K562 (cell line): ENCODE data around the gene EPHA2. TPM values are rescaled to one million over a fixed set of nuclear protein-coding genes. Genes with fewer than 3 reads are reported as not detected.
A peak's percentile ranks its signal among the peaks of the same experiment; 100 is the strongest.

ENCODE experiments used
- BCL6 ChIP-seq: fragments of 250-450 bp; sonication (Bioruptor Pico); IDR thresholded peaks from 2 replicates; pipeline ENCODE4 v1.4.0; 2020
- CC2D1A ChIP-seq: fragments of 450-650 bp; IDR thresholded peaks from 2 replicates; pipeline ENCODE4 v1.6.1; 2017; ENCODE audit warnings: mild to moderate bottlenecking
- ILK ChIP-seq: fragments of 450-650 bp; IDR thresholded peaks from 2 replicates; pipeline ENCODE4 v1.6.1; 2016; ENCODE audit warnings: missing genetic modification characterization, low read depth, mild to moderate bottlenecking, missing compliant biosample characterization, moderate library complexity, borderline replicate concordance
- KAT7 ChIP-seq: sonication (generic); formaldehyde crosslinking; IDR thresholded peaks from 2 replicates; pipeline ENCODE4 v1.8.0; 2022; ENCODE audit warnings: missing genetic modification reagents, mild to moderate bottlenecking, borderline replicate concordance
- KDM5B ChIP-seq: fragments of 200-600 bp; sonication (generic); IDR thresholded peaks from 2 replicates; pipeline ENCODE4 v1.6.1; 2012; ENCODE audit warnings: low read depth, mild to moderate bottlenecking, moderate library complexity, low read length, control low read depth, inconsistent platforms; ENCODE audit not compliant: insufficient replicate concordance
- MCM3 ChIP-seq: fragments of 450-650 bp; IDR thresholded peaks from 2 replicates; pipeline ENCODE4 v1.6.1; 2016
- MCM7 ChIP-seq, 2 experiments: fragments of 450-650 bp; IDR thresholded peaks; 2 replicates each; pipeline ENCODE4 v1.6.1; 2016 to 2018
- NFE2 ChIP-seq: IDR thresholded peaks from 2 replicates; pipeline ENCODE4 v1.6.1; 2014; ENCODE audit warnings: antibody characterized with exemption, low read depth
- POLR2H ChIP-seq: IDR thresholded peaks from 2 replicates; pipeline ENCODE4 v1.6.1; 2016; ENCODE audit warnings: missing genetic modification characterization, low read depth, mild to moderate bottlenecking, control low read depth, missing compliant biosample characterization, moderate library complexity
- PURB ChIP-seq: sonication (generic); formaldehyde crosslinking; IDR thresholded peaks from 2 replicates; pipeline ENCODE4 v1.9.0; 2021; ENCODE audit warnings: low read depth, mild to moderate bottlenecking, missing genetic modification reagents
- SMAD3 ChIP-seq: fragments of 450-650 bp; formaldehyde crosslinking; conservative IDR thresholded peaks from 2 replicates; pipeline ENCODE4 v1.4.0; 2020; ENCODE audit warnings: mild to moderate bottlenecking
- WHSC1 ChIP-seq: IDR thresholded peaks from one replicate; pipeline ENCODE4 v1.6.1; 2012; ENCODE audit warnings: low read length, control low read depth, inconsistent platforms
- ZNF644 ChIP-seq: fragments of 200-800 bp; sonication (Bioruptor generic); IDR thresholded peaks from 2 replicates; pipeline ENCODE4 v1.6.1; 2016; ENCODE audit warnings: low read depth, missing genetic modification characterization, missing compliant biosample characterization
- ZNF785 ChIP-seq: fragments of 250-450 bp; sonication (Bioruptor Pico); IDR thresholded peaks from 2 replicates; pipeline ENCODE4 v1.4.0; 2020; ENCODE audit warnings: mild to moderate bottlenecking
- ZZZ3 ChIP-seq: fragments of 450-650 bp; IDR thresholded peaks from 2 replicates; pipeline ENCODE4 v1.6.1; 2016; ENCODE audit warnings: antibody characterized with exemption, mild to moderate bottlenecking, moderate library complexity
- polyA plus RNA-seq, 8 experiments: library from polyadenylated mRNA; depleted of rRNA in 4 of 8; stranded (reverse) in 5 of 8; unstranded in 3 of 8; fragments of >200 nt; fragmentation: Nextera tagmentation in 2 of 8; fragmentation: Illumina TruSeq in 1 of 8; extraction: Ambion mirVana in 2 of 8; extraction: Trizol in 1 of 8; gene quantifications; 2 replicates each; pipeline versions ENCODE4 v1.2.1 to v1.2.3, GENCODE V29; 2011 to 2014; ENCODE audit warnings: inconsistent platforms in 1 of 8, missing spikeins in 1 of 8
- total RNA-seq, 7 experiments: library from RNA; depleted of rRNA in 6 of 7; stranded (reverse); fragments of >200 nt in 6 of 7; fragmentation: Illumina TruSeq in 2 of 7; extraction: Trizol in 2 of 7; gene quantifications; 2 replicates each; pipeline versions ENCODE4 v1.2.1 to v1.2.3, GENCODE V29; 2011 to 2021; ENCODE audit warnings: low replicate concordance in 1 of 7
- TF ChIP-seq, protein P1 (sequence below): fragments of 150-350 bp; conservative IDR thresholded peaks from 2 replicates; pipeline ENCODE4 v1.6.1; 2014; ENCODE audit warnings: low read length
- TF ChIP-seq, protein P2 (sequence below): fragments of 200-800 bp; sonication (Bioruptor generic); IDR thresholded peaks from 2 replicates; pipeline ENCODE4 v1.6.1; 2017; ENCODE audit warnings: missing genetic modification characterization, missing compliant biosample characterization
- TF ChIP-seq, protein P3 (sequence below): fragments of 450-650 bp; conservative IDR thresholded peaks from 2 replicates; pipeline ENCODE4 v1.6.1; 2016; ENCODE audit warnings: missing genetic modification characterization, low read depth, mild to moderate bottlenecking, missing compliant biosample characterization, moderate library complexity
- TF ChIP-seq, protein P4 (sequence below): fragments of 450-650 bp; formaldehyde crosslinking; IDR thresholded peaks from 2 replicates; pipeline ENCODE4 v1.4.0; 2020; ENCODE audit warnings: mild to moderate bottlenecking, moderate library complexity
- TF ChIP-seq, protein P5 (sequence below): fragments of 450-650 bp; formaldehyde crosslinking; IDR thresholded peaks from 2 replicates; pipeline ENCODE4 v1.4.0; 2020; ENCODE audit warnings: mild to moderate bottlenecking, moderate library complexity

Gene EPHA2
- total and polyA plus RNA-seq, 9 of the 15 experiments (the other 6 are each of a cell fraction or from before 2014, with no cell fraction given), result 0.04 to 0.40 (median 0.07) TPM; not detected in 4

DNA sequence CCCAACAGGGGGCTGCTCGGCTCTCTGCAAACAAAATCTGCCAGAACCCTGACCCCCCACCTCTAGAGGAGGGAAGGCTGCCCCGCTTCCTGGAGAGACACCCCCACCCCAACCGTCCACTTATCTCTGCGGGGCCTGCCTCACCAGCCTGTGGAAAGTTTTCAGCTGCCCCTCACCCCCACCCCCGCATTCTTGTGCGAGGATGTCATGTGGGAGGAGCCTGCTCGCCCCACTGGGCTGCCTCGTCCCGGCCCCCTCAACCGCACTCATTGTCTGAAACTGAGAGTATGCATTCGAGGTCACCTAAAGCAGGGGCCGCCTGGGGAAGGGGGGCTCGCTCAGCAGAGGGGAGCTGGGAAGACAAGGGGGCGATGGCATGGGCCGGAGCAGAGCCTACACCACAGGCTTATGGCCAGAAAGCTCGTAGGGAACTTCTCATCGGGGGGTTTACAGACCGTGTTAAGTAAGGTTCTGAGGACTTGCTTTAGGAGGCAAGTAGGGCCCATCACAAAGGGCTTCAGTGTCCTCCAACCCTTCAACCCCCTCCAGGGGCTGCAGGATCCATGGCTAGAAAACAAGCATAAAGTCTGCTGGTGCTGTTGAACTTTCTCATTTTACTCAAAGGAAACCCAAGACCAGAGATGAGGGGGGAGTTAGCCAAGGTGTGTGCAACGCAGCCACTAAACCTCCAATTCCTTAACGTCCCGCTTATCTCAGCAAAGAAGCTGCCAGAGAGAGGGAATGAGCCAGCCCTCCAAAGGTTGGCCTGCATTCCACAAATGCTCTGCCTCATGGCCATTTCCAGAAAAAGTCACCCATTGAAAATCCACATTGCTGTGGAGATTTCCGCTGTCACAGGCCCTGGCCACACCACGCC lies 9.4 kb downstream of the EPHA2 start (continued):
- TF ChIP-seq, protein P1, sequence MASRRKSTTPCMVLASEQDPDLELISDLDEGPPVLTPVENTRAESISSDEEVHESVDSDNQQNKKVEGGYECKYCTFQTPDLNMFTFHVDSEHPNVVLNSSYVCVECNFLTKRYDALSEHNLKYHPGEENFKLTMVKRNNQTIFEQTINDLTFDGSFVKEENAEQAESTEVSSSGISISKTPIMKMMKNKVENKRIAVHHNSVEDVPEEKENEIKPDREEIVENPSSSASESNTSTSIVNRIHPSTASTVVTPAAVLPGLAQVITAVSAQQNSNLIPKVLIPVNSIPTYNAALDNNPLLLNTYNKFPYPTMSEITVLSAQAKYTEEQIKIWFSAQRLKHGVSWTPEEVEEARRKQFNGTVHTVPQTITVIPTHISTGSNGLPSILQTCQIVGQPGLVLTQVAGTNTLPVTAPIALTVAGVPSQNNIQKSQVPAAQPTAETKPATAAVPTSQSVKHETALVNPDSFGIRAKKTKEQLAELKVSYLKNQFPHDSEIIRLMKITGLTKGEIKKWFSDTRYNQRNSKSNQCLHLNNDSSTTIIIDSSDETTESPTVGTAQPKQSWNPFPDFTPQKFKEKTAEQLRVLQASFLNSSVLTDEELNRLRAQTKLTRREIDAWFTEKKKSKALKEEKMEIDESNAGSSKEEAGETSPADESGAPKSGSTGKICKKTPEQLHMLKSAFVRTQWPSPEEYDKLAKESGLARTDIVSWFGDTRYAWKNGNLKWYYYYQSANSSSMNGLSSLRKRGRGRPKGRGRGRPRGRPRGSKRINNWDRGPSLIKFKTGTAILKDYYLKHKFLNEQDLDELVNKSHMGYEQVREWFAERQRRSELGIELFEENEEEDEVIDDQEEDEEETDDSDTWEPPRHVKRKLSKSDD, result no peak
- TF ChIP-seq WHSC1, result no peak
- no peak for TF ChIP-seq PURB (CRISPR knock-in tag)
- TF ChIP-seq CC2D1A, result 0 out of 2 replicates have a peak, but pooled peaks have one; percentile 20
- TF ChIP-seq, protein P2, sequence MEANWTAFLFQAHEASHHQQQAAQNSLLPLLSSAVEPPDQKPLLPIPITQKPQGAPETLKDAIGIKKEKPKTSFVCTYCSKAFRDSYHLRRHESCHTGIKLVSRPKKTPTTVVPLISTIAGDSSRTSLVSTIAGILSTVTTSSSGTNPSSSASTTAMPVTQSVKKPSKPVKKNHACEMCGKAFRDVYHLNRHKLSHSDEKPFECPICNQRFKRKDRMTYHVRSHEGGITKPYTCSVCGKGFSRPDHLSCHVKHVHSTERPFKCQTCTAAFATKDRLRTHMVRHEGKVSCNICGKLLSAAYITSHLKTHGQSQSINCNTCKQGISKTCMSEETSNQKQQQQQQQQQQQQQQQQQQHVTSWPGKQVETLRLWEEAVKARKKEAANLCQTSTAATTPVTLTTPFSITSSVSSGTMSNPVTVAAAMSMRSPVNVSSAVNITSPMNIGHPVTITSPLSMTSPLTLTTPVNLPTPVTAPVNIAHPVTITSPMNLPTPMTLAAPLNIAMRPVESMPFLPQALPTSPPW (CRISPR knock-in tag), result peak; percentile 92
- TF ChIP-seq KAT7 (CRISPR knock-in tag), result no peak
- TF ChIP-seq SMAD3 (CRISPR knock-in tag), result no peak
- no peak for TF ChIP-seq BCL6 (CRISPR knock-in tag)
- TF ChIP-seq MCM3, result no peak
- no peak for TF ChIP-seq ZZZ3
- peak; percentile 44 for TF ChIP-seq KDM5B
- TF ChIP-seq ZNF644, result no peak
- TF ChIP-seq, protein P3, sequence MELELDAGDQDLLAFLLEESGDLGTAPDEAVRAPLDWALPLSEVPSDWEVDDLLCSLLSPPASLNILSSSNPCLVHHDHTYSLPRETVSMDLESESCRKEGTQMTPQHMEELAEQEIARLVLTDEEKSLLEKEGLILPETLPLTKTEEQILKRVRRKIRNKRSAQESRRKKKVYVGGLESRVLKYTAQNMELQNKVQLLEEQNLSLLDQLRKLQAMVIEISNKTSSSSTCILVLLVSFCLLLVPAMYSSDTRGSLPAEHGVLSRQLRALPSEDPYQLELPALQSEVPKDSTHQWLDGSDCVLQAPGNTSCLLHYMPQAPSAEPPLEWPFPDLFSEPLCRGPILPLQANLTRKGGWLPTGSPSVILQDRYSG, result no peak
- TF ChIP-seq, protein P4, sequence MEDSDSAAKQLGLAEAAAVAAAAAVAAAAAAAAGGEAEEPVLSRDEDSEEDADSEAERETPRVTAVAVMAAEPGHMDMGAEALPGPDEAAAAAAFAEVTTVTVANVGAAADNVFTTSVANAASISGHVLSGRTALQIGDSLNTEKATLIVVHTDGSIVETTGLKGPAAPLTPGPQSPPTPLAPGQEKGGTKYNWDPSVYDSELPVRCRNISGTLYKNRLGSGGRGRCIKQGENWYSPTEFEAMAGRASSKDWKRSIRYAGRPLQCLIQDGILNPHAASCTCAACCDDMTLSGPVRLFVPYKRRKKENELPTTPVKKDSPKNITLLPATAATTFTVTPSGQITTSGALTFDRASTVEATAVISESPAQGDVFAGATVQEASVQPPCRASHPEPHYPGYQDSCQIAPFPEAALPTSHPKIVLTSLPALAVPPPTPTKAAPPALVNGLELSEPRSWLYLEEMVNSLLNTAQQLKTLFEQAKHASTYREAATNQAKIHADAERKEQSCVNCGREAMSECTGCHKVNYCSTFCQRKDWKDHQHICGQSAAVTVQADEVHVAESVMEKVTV, result no peak
- TF ChIP-seq ILK (tag), result no peak
- no peak for TF ChIP-seq ZNF785 (CRISPR knock-in tag)
- TF ChIP-seq POLR2H, result no peak
- TF ChIP-seq NFE2, result no peak; the same call in 1 of the 2 replicates
- TF ChIP-seq MCM7 (IDR thresholded peaks at IDR 0.05), result no peak
- TF ChIP-seq, protein P5, sequence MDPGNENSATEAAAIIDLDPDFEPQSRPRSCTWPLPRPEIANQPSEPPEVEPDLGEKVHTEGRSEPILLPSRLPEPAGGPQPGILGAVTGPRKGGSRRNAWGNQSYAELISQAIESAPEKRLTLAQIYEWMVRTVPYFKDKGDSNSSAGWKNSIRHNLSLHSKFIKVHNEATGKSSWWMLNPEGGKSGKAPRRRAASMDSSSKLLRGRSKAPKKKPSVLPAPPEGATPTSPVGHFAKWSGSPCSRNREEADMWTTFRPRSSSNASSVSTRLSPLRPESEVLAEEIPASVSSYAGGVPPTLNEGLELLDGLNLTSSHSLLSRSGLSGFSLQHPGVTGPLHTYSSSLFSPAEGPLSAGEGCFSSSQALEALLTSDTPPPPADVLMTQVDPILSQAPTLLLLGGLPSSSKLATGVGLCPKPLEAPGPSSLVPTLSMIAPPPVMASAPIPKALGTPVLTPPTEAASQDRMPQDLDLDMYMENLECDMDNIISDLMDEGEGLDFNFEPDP (CRISPR knock-in tag), result no peak
